SH-SY5Y (cell line): ENCODE measurements around the gene MRPL11.

ENCODE experiments used
- GATA2 ChIP-seq: IDR thresholded peaks from 2 replicates; pipeline ENCODE4 v1.6.1; 2011; ENCODE audit warnings: mild to moderate bottlenecking, low read depth, low read length
- GATA3 ChIP-seq: IDR thresholded peaks from 2 replicates; pipeline ENCODE4 v1.6.1; 2011; ENCODE audit warnings: low read depth, mild to moderate bottlenecking, low read length, moderate library complexity

DNA sequence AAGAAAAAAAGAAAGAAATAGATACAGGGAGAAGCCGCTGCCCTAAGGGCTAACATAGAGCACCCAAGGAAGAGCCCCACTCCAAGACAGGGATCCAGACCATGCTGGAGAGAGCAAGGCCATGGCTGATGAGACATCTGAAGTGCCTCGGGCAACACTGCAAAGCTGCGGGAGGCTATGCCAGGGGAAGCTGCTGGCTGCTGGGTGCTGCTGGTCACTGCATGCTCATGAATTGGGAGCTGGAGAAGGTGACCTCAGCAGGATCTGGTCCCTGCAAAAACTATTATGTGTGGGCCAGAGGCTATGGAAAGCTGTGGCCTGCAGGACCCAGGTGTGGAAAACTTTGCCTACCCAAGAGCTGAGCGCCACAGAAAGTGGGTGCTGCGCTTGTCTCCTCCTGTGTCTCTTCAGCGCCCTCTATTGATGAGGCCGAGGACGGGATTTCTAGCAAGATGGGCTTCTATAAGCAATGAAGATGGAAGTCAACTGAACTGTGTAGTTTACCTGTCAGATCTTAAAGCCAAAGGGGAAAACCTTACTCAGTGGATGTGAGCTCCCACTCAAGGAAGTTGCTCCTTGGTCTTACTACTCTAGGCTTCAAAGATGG is 49.8 kb downstream of the MRPL11 start:
- TF ChIP-seq GATA2 (no peak), GATA3 (no peak)
